Fibroblast of villous mesenchyme (primary cell): ENCODE data around the gene NRIP1. TPM values are rescaled to one million over a fixed set of nuclear protein-coding genes. Genes with fewer than 3 reads are reported as not detected.
A peak's percentile ranks its signal among the peaks of the same experiment; 100 is the strongest.

Experiments
- DNase-seq: peaks from one replicate; pipeline ENCODE4 v3.0.0-alpha.2; 2010; ENCODE audit warnings: low read depth
- H3K4me3 ChIP-seq: 2 replicates; pipeline ENCODE4 v1.5.1; 2011; ENCODE audit warnings: low read depth, mild to moderate bottlenecking, low read length
- total RNA-seq: library from RNA; depleted of rRNA; stranded (reverse); fragments of >200 nt; gene quantifications from 2 replicates; pipeline ENCODE4 v1.2.3, GENCODE V29; 2012
- TF ChIP-seq, protein P1 (sequence below): IDR thresholded peaks from 2 replicates; pipeline ENCODE4 v1.5.1; 2012; ENCODE audit warnings: low read depth, mild to moderate bottlenecking, low read length; ENCODE audit not compliant: insufficient read depth

Gene NRIP1
- total RNA-seq, 1 donor: 56.6 TPM

DNA sequence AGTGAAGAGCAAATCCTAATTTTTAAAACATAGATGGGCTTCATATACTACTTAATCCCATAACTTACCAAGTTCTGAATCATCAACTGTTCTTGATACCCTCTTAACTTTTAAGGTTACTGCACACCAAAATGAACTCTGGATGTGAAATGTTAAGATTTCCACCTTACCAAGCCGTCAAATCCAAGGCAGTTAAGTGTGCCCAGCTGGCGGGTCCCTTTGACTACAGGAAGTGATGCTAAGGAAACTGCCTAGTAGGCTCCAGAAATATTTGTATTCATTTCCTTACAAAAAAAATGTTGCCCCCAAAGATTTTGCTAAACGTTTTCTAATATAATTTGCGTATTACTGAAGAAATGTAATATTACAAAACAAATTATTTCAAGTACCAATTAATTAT lies 10.7 kb downstream of the NRIP1 start:
- TF ChIP-seq, protein P1, sequence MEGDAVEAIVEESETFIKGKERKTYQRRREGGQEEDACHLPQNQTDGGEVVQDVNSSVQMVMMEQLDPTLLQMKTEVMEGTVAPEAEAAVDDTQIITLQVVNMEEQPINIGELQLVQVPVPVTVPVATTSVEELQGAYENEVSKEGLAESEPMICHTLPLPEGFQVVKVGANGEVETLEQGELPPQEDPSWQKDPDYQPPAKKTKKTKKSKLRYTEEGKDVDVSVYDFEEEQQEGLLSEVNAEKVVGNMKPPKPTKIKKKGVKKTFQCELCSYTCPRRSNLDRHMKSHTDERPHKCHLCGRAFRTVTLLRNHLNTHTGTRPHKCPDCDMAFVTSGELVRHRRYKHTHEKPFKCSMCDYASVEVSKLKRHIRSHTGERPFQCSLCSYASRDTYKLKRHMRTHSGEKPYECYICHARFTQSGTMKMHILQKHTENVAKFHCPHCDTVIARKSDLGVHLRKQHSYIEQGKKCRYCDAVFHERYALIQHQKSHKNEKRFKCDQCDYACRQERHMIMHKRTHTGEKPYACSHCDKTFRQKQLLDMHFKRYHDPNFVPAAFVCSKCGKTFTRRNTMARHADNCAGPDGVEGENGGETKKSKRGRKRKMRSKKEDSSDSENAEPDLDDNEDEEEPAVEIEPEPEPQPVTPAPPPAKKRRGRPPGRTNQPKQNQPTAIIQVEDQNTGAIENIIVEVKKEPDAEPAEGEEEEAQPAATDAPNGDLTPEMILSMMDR: no peak
- DNase-seq: no peak
- no peak overlapping the region for H3K4me3 ChIP-seq

DNA sequence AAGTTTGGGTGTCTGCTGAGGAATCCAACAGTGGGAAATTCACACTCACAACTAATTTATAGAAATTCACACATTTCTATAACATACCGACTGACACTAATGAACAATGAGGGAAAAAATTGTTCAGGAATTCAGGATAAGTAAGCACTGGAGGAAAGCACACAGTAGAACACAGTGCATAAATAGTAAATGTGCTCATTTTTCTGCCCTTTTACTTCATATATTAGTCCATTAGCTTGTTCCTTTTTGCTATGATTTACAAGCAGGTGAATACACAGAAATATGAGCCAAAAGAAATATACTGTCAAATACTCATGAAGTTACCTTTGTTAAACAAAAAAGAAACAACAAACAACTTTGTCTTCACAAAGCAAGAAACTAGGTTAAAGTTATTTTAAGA lies 11.3 kb downstream of the NRIP1 start:
- H3K4me3 ChIP-seq: no peak overlapping the region
- no peak for DNase-seq
- TF ChIP-seq, protein P1: no peak

DNA sequence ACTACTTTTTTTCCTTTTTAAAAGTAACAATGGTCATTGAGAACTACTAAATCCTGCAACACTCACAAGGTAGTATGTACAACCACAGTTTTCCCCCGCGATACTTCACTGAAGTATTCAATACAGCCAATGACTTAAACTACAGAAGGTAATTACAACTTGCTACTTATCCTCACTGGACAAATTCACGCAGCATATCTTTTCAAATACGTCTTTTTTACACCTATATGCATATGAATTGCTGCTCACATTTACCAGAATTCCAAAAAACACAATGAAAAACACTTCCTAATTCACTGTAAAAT lies 12.4 kb downstream of the NRIP1 start:
- TF ChIP-seq, protein P1: no peak
- peak overlapping the region; percentile 21 for H3K4me3 ChIP-seq
- no peak for DNase-seq

DNA sequence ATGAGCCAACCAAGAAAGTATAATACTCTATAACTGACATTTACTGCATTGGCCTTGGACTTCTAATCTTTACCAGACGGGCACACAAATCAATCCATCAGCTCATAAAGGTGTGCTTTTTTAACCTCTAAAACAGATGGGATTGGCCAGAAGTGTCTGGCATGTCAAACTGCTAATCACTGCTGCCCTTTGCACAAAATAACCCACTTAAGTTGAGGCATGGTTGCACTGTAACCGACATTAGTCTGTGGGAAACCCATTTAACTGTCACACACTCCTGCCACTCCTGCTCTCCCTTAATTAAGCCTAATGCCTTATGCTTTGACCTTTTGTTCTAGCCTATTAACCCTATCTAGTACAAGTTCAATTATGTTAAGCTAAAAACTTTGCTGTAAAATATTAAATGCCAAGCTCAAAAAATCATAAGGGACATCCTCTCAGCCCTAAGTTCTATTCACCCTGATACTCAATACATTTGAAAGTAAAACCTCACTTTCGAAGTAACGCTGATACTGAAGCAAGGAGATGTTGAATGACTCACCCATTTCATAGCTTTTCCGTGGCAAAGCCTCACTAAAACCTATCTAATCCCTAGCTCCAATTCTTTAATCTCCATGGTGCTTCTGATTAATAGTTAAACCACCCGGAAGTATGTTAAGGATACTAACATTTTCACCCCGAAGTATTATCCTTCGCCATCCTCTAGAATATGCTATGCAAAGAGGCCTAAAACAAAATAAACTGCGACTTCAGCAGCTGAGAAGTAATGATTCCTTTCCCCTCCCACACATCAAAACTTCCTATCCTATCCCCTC lies 12.9 kb downstream of the NRIP1 start:
- H3K4me3 ChIP-seq: peak overlapping the region; percentile 21
- peak; percentile 78 for DNase-seq
- TF ChIP-seq, protein P1: no peak

DNA sequence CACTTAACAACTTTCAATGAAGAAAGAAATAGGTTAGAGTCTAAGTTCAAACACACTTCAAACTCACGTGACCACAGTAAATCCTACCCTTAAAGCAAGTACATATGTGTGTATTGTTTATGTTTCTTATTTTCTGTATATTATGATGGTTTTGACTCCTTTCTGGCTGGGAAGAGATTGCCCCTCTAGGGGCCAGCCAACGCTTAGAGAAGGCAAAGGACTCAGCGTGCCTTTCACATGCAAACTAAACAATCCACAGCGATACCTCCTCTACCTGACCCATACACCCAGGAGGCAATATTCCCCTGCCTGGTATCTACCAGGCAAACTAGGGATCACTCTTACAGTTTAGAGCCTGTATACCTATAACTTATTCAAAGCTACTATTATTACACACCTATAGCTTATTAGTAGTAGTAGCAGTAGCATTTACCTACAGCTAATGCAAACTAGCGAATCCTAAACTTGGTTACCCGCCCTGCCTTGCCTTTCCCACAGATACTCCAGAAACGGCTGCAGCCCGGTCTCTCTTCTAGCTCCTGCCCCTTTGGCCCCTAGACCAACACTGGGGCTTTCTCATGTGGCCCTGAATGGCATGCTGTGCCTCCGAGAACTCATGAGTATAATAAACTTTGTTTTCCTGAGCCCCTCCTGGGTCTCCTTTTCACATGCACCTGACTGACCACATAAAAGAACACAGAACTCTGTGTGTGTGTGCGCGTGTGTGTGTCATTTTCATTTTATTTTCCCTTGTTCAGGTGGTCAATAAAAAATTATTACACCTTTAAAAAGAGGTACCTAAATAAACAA lies 14.0 kb downstream of the NRIP1 start:
- TF ChIP-seq, protein P1: no peak
- H3K4me3 ChIP-seq: no peak overlapping the region
- no peak for DNase-seq

DNA sequence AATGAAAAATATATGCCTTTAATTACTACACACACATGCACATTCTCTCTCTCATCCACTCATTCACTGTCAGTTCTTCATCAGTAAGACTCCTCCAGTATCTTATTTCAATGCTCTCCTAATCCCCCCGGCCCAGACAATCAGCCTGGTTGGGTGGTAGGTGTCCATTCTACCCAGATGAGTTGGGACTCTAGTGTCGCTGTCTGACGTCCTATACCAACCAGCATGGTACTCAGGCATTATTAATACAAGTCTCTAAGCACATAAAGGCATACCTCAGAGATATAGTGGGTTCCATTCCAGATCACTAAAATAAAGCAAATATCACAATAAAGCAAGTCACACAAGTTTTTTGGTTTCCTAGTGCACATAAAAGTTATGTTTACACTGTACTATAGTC lies 19.8 kb downstream of the NRIP1 start:
- DNase-seq: no peak
- TF ChIP-seq, protein P1: no peak
- H3K4me3 ChIP-seq: no peak overlapping the region

DNA sequence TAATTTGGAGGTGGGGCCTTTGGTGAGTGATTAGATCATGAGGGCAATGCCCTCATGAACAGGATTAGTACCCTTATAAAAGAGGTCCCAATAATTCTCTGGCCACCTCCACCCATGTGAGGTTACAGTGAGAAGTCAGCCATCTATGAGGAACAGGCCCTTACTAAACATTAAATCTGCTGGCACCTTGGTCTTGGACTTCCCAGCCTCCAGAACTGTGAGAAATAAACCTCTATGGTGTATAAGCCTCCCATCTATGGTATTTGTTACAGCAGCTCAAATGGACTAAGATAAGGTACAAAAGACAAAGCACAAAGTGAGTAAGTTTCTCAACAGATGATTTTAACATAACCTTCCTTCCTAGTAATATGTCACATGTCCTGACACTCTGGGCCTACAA lies 22.3 kb downstream of the NRIP1 start:
- TF ChIP-seq, protein P1: no peak
- DNase-seq: no peak
- no peak overlapping the region for H3K4me3 ChIP-seq
